IMR-90 (cell line): Measurements from ENCODE around the gene SORD.

ENCODE experiments used
- CHD1 ChIP-seq: IDR thresholded peaks from 2 replicates; pipeline ENCODE4 v1.6.1; 2012; ENCODE audit warnings: low read depth, low read length, improper control_type of control experiment
- CTCF ChIP-seq: conservative IDR thresholded peaks from 2 replicates; pipeline ENCODE4 v1.5.1; 2012; ENCODE audit warnings: mild to moderate bottlenecking, low read depth, low read length, improper control_type of control experiment
- MAFK ChIP-seq: IDR thresholded peaks from 2 replicates; pipeline ENCODE4 v1.6.1; 2012; ENCODE audit warnings: low read depth, low read length, improper control_type of control experiment
- POLR2A ChIP-seq: IDR thresholded peaks from 2 replicates; pipeline ENCODE4 v1.6.1; 2012; ENCODE audit warnings: mild to moderate bottlenecking, low read depth, low read length
- RAD21 ChIP-seq: IDR thresholded peaks from 2 replicates; pipeline ENCODE4 v1.6.1; 2012; ENCODE audit warnings: low read length, improper control_type of control experiment
- SMC3 ChIP-seq: fragments of 150-350 bp; IDR thresholded peaks from 2 replicates; pipeline ENCODE4 v1.6.1; 2016; ENCODE audit warnings: low read depth, mild to moderate bottlenecking, antibody characterized with exemption, low read length, moderate library complexity
- USF2 ChIP-seq: fragments of 150-350 bp; IDR thresholded peaks from 2 replicates; pipeline ENCODE4 v1.6.1; 2017; ENCODE audit warnings: mild to moderate bottlenecking, antibody characterized with exemption, low read length, low read depth

GRCh38 chr15:45023659-45024225, 747 bp downstream of the SORD start:
- TF ChIP-seq CTCF (no peak), CHD1 (no peak), RAD21 (no peak), MAFK (peak; percentile 70), SMC3 (no peak), POLR2A (no peak), USF2 (no peak)
